H1 (cell line): Measurements from ENCODE around the gene H2BK1. TPM values are rescaled to one million over a fixed set of nuclear protein-coding genes. Genes with fewer than 3 reads are reported as not detected.

Source experiments
- CTCF ChIA-PET: fragments of 300-600 bp; sonication (Branson Sonifier 250); formaldehyde crosslinking; loops from one replicate; lab custom pipeline; 2021; ENCODE audit not compliant: partially characterized antibody; lab: Charles Lee
- POLR2A ChIA-PET: fragments of 300-600 bp; sonication (Branson Sonifier 250); formaldehyde crosslinking; loops from one replicate; lab custom pipeline; 2021; ENCODE audit warnings: inconsistent platforms; ENCODE audit not compliant: partially characterized antibody; lab: Charles Lee
- DNase-seq, 2 experiments: peaks; one replicate each; pipeline versions ENCODE4 v3.0.0 to v3.0.0-alpha.2; 2010 to 2022; ENCODE audit warnings: low spot score in 2 of 2, low read depth in 1 of 2, mixed read lengths in 1 of 2
- FAIRE-seq: peaks from 2 replicates; lab custom pipeline; 2011; peaks lifted over from hg19 to GRCh38; lab: Jason Lieb, UNC
- H2AFZ ChIP-seq: 2 replicates; pipeline ENCODE4 v1.8.1; 2012; ENCODE audit warnings: low read length, inconsistent platforms
- H2AK5ac ChIP-seq: 2 replicates; pipeline ENCODE4 v1.6.1; 2013; ENCODE audit warnings: low read depth, low read length
- H2BK120ac ChIP-seq: replicated peaks from 2 replicates; pipeline ENCODE3; 2013; ENCODE audit warnings: low read depth, low read length, inconsistent platforms
- H2BK12ac ChIP-seq: 2 replicates; pipeline ENCODE4 v1.6.1; 2013; ENCODE audit warnings: low read depth, low read length
- H2BK15ac ChIP-seq: 2 replicates; pipeline ENCODE4 v1.6.1; 2013; ENCODE audit warnings: low read length
- H2BK20ac ChIP-seq: 2 replicates; pipeline ENCODE4 v1.6.1; 2013; ENCODE audit warnings: low read length
- H2BK5ac ChIP-seq: 2 replicates; pipeline ENCODE4 v1.6.1; 2013; ENCODE audit warnings: low read depth, low read length
- H3K14ac ChIP-seq: 2 replicates; pipeline ENCODE4 v1.6.1; 2013; ENCODE audit warnings: inconsistent platforms; ENCODE audit not compliant: insufficient read length
- H3K18ac ChIP-seq: 2 replicates; pipeline ENCODE4 v1.6.1; 2013; ENCODE audit warnings: low read length; ENCODE audit errors: extremely low read depth
- H3K23ac ChIP-seq: 2 replicates; pipeline ENCODE4 v1.6.1; 2013; ENCODE audit warnings: inconsistent platforms; ENCODE audit not compliant: insufficient read length
- H3K23me2 ChIP-seq: 2 replicates; pipeline ENCODE4 v1.6.1; 2013; ENCODE audit warnings: low read depth, low read length
- H3K27ac ChIP-seq: 2 replicates; pipeline ENCODE4 v1.6.1; 2011; ENCODE audit warnings: low read depth, low read length, inconsistent platforms
- H3K27me3 ChIP-seq, 4 experiments: replicated peaks in 1 of 4; 1 replicate in 1 of 4; 2 replicates in 3 of 4; pipeline versions ENCODE4 v1.6.1 to v1.8.1; 2011 to 2013; ENCODE audit warnings: low read length in 3 of 4, mild to moderate bottlenecking in 3 of 4, inconsistent platforms in 2 of 4, mixed read lengths in 2 of 4, moderate library complexity in 1 of 4; ENCODE audit not compliant: control insufficient read depth in 3 of 4, insufficient read depth in 3 of 4; ENCODE audit errors: extremely low read depth in 1 of 4
- H3K36me3 ChIP-seq, 4 experiments: 2 replicates each; pipeline versions ENCODE4 v1.6.1 to v1.8.1; 2011 to 2013; ENCODE audit warnings: mild to moderate bottlenecking in 4 of 4, low read length in 3 of 4, moderate library complexity in 2 of 4, control low read depth in 1 of 4, inconsistent platforms in 1 of 4; ENCODE audit not compliant: insufficient read depth in 4 of 4, control insufficient read depth in 2 of 4
- H3K4ac ChIP-seq: replicated peaks from 2 replicates; pipeline ENCODE3; 2013; ENCODE audit warnings: low read length, low read depth, mixed read lengths, inconsistent platforms; ENCODE audit not compliant: insufficient read length
- H3K4me1 ChIP-seq, 4 experiments: replicated peaks in 1 of 4; 1 replicate in 1 of 4; 2 replicates in 3 of 4; pipeline versions ENCODE4 v1.6.1 to v1.8.1; 2011 to 2013; ENCODE audit warnings: low read length in 3 of 4, inconsistent platforms in 2 of 4, mixed read lengths in 1 of 4; ENCODE audit not compliant: insufficient read depth in 4 of 4, control insufficient read depth in 3 of 4
- H3K4me2 ChIP-seq, 2 experiments: 2 replicates each; pipeline versions ENCODE4 v1.6.1 to v1.8.1; 2011 to 2013; ENCODE audit warnings: low read depth in 2 of 2, low read length in 2 of 2, control low read depth in 1 of 2, inconsistent platforms in 1 of 2, mild to moderate bottlenecking in 1 of 2; ENCODE audit not compliant: insufficient read depth in 1 of 2
- H3K4me3 ChIP-seq, 4 experiments: fragments of 200-600, 300-600 bp in 1 of 4; sonication (generic), shearing (Covaris generic), sonication (Bioruptor Twin) in 1 of 4; 2 replicates each; pipeline versions ENCODE4 v1.5.1 to v1.8.1; 2011 to 2016; ENCODE audit warnings: low read length in 4 of 4, low read depth in 3 of 4, control low read depth in 2 of 4, inconsistent platforms in 2 of 4, mild to moderate bottlenecking in 2 of 4, mixed read lengths in 1 of 4, moderate library complexity in 1 of 4; ENCODE audit not compliant: insufficient read depth in 2 of 4; ENCODE audit errors: extremely low read depth in 1 of 4
- H3K56ac ChIP-seq: replicated peaks from 2 replicates; pipeline ENCODE3; 2013; ENCODE audit warnings: low read depth, mild to moderate bottlenecking, mixed read lengths, low read length, inconsistent platforms; ENCODE audit not compliant: insufficient read length
- H3K79me1 ChIP-seq: 2 replicates; pipeline ENCODE4 v1.6.1; 2013; ENCODE audit warnings: low read depth, low read length, control low read depth
- H3K79me2 ChIP-seq, 2 experiments: 2 replicates each; pipeline versions ENCODE4 v1.6.1 to v1.8.1; 2012 to 2013; ENCODE audit warnings: low read length in 2 of 2, mild to moderate bottlenecking in 2 of 2, inconsistent platforms in 1 of 2; ENCODE audit not compliant: insufficient read depth in 2 of 2, control insufficient read depth in 1 of 2
- H3K9ac ChIP-seq, 4 experiments: replicated peaks in 1 of 4; 1 replicate in 1 of 4; 2 replicates in 3 of 4; pipeline versions ENCODE4 v1.6.1 to v1.8.1; 2011 to 2013; ENCODE audit warnings: low read depth in 3 of 4, low read length in 3 of 4, control low read depth in 2 of 4, mild to moderate bottlenecking in 2 of 4, moderate library complexity in 2 of 4, inconsistent platforms in 1 of 4; ENCODE audit errors: extremely low read depth in 1 of 4
- H3K9me3 ChIP-seq, 2 experiments: 2 replicates each; pipeline versions ENCODE4 v1.6.1 to v1.8.1; 2012 to 2013; ENCODE audit warnings: mild to moderate bottlenecking in 2 of 2, moderate library complexity in 2 of 2, control low read depth in 1 of 2, inconsistent platforms in 1 of 2, low read depth in 1 of 2, low read length in 1 of 2, mixed read lengths in 1 of 2; ENCODE audit not compliant: insufficient read depth in 2 of 2
- H4K20me1 ChIP-seq, 2 experiments: replicated peaks in 1 of 2; 2 replicates each; pipeline versions ENCODE3 to v1.8.1; 2011 to 2013; ENCODE audit warnings: inconsistent platforms in 2 of 2, low read length in 2 of 2, mild to moderate bottlenecking in 1 of 2; ENCODE audit not compliant: insufficient read depth in 2 of 2, control insufficient read depth in 1 of 2
- H4K5ac ChIP-seq: 2 replicates; pipeline ENCODE4 v1.6.1; 2013; ENCODE audit warnings: low read length, low read depth, mixed read lengths, inconsistent platforms; ENCODE audit not compliant: insufficient read length
- H4K8ac ChIP-seq: 2 replicates; pipeline ENCODE4 v1.8.0; 2013; ENCODE audit warnings: mild to moderate bottlenecking, moderate library complexity, low read length, inconsistent platforms; ENCODE audit not compliant: insufficient read depth; ENCODE audit errors: extremely low read depth
- H4K91ac ChIP-seq: replicated peaks from 2 replicates; pipeline ENCODE3; 2013; ENCODE audit warnings: low read length, mixed read lengths, inconsistent platforms; ENCODE audit not compliant: insufficient read length
- BRCA1 ChIP-seq: IDR thresholded peaks from 2 replicates; pipeline ENCODE4 v1.6.1; 2012; ENCODE audit warnings: low read depth, low read length, improper control_type of control experiment
- CREB1 ChIP-seq: IDR thresholded peaks from 2 replicates; pipeline ENCODE4 v1.6.1; 2012; ENCODE audit warnings: inconsistent platforms
- CTBP2 ChIP-seq: IDR thresholded peaks from 2 replicates; pipeline ENCODE4 v1.7.0; 2011; ENCODE audit warnings: borderline replicate concordance, mild to moderate bottlenecking, moderate library complexity, mixed read lengths, low read length; ENCODE audit not compliant: insufficient read depth, insufficient read length
- JUN ChIP-seq: IDR thresholded peaks from 2 replicates; pipeline ENCODE4 v1.6.1; 2011; ENCODE audit warnings: low read depth, mild to moderate bottlenecking, improper control_type of control experiment, low read length
- NANOG ChIP-seq: IDR thresholded peaks from 2 replicates; pipeline ENCODE4 v1.6.1; 2011; ENCODE audit warnings: low read length, low read depth, mild to moderate bottlenecking, inconsistent platforms; ENCODE audit not compliant: insufficient read depth, poor library complexity, severe bottlenecking
- POLR2AphosphoS5 ChIP-seq: IDR thresholded peaks from 2 replicates; pipeline ENCODE4 v1.6.1; 2011; ENCODE audit warnings: low read depth, low read length
- RBBP5 ChIP-seq: IDR thresholded peaks from 2 replicates; pipeline ENCODE4 v1.7.1; 2012; ENCODE audit warnings: low read depth, mild to moderate bottlenecking, inconsistent platforms, low read length, moderate library complexity, borderline replicate concordance
- SAP30 ChIP-seq: fragments of 300-600 bp; sonication (generic); IDR thresholded peaks from 2 replicates; pipeline ENCODE4 v1.7.1; 2012; ENCODE audit warnings: low read length, moderate library complexity, mild to moderate bottlenecking, inconsistent platforms; ENCODE audit not compliant: insufficient read depth, insufficient replicate concordance
- SUZ12 ChIP-seq: fragments of 200-600 bp; sonication (generic); IDR thresholded peaks from 2 replicates; pipeline ENCODE4 v1.6.1; 2012; ENCODE audit warnings: mild to moderate bottlenecking, inconsistent platforms, low read length, moderate library complexity, mixed read lengths
- TAF7 ChIP-seq: optimal IDR thresholded peaks from 2 replicates; pipeline ENCODE3; 2011; ENCODE audit warnings: low read depth, mild to moderate bottlenecking, inconsistent platforms, low read length, moderate library complexity, borderline replicate concordance
- WGBS, 2 experiments: shearing (Covaris generic) in 1 of 2; methylation state at CpG; one replicate each; pipeline versions ENCODE4 v1.1.6 to v1.1.7; 2013 to 2015; ENCODE audit warnings: low lambda C conversion rate in 2 of 2, mixed read lengths in 2 of 2, inconsistent platforms in 1 of 2, low coverage in 1 of 2, missing lambda C conversion rate in 1 of 2; ENCODE audit not compliant: insufficient replicate concordance in 2 of 2, insufficient coverage in 1 of 2, insufficient read length in 1 of 2; ENCODE audit errors: extremely low coverage in 1 of 2, missing lambda C conversion rate in 1 of 2; 5-methylcytosine and 5-hydroxymethylcytosine counted together
- polyA plus RNA-seq, 7 experiments: library from polyadenylated mRNA; depleted of rRNA in 3 of 7; stranded (reverse) in 5 of 7; unstranded in 2 of 7; fragments of >200 nt in 5 of 7; fragments of 200-250 nt in 2 of 7; gene quantifications; 1 replicate in 5 of 7; 2 replicates in 1 of 7; 4 replicates in 1 of 7; pipeline versions ENCODE4 v1.2.1 to v1.2.3, GENCODE V29; 2011 to 2013; ENCODE audit warnings: missing spikeins in 2 of 7, mixed read lengths in 2 of 7
- total RNA-seq: library from RNA; stranded (reverse); fragmentation: NEBNext Ultra II Directional; extraction: Animal tissue kit (Norgen Biotek cat#: 25700); gene quantifications from 2 replicates; pipeline ENCODE4 v1.2.1, GENCODE V29; 2021
- TF ChIP-seq, protein P1 (sequence below): IDR thresholded peaks from 2 replicates; pipeline ENCODE4 v1.6.1; 2012; ENCODE audit warnings: low read length, inconsistent platforms

The H2BK1 gene
- total and polyA plus RNA-seq, 2 of the 8 experiments (the other 6 are each of a cell fraction or from before 2014, with no cell fraction given): not detected

GRCh38 chr7:151188252-151188542, 22.1 kb downstream of the H2BK1 start:
- POLR2A ChIA-PET: interaction anchor here (1.1 kb wide), 1 partner anchor 11 kb away, joined by 3 read pairs; no protein-coding TSS in a partner anchor
- Histone ChIP-seq H4K91ac (no peak overlapping the region), H2BK20ac (no peak overlapping the region), H3K14ac (no peak overlapping the region), H3K9me3 (no peaks in the 10 kb centered on the region), H3K18ac (no peak overlapping the region), H4K20me1 (no peaks in the 10 kb centered on the region), H3K9ac (no peak overlapping the region), H3K4me2 (no peak overlapping the region), H2AK5ac (no peak overlapping the region), H2AFZ (no peak overlapping the region), H3K79me2 (no peaks in the 10 kb centered on the region), H3K4ac (no peak overlapping the region), H3K23me2 (no peaks in the 10 kb centered on the region), H3K23ac (no peak overlapping the region), H3K27ac (no peak overlapping the region), H4K8ac (peak overlapping the region; percentile 20; the same call in 1 of the 2 replicates), H2BK12ac (no peak overlapping the region), H2BK15ac (no peak overlapping the region), H3K4me1 (no peaks in the 10 kb centered on the region), H3K56ac (no peak overlapping the region), H4K5ac (no peak overlapping the region), H3K27me3 (no peaks in the 10 kb centered on the region), H2BK120ac (no peak overlapping the region), H2BK5ac (no peak overlapping the region), H3K79me1 (no peaks in the 10 kb centered on the region), H3K36me3 (no peaks in the 10 kb centered on the region), H3K4me3 (no peak overlapping the region)
- TF ChIP-seq POLR2AphosphoS5 (no peak), NANOG (no peak), SAP30 (no peak), TAF7 (no peak), CREB1 (no peak), RBBP5 (no peak), SUZ12 (no peak), BRCA1 (no peak), CTBP2 (no peak), JUN (no peak)
- TF ChIP-seq, protein P1, sequence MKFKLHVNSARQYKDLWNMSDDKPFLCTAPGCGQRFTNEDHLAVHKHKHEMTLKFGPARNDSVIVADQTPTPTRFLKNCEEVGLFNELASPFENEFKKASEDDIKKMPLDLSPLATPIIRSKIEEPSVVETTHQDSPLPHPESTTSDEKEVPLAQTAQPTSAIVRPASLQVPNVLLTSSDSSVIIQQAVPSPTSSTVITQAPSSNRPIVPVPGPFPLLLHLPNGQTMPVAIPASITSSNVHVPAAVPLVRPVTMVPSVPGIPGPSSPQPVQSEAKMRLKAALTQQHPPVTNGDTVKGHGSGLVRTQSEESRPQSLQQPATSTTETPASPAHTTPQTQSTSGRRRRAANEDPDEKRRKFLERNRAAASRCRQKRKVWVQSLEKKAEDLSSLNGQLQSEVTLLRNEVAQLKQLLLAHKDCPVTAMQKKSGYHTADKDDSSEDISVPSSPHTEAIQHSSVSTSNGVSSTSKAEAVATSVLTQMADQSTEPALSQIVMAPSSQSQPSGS: no peak
- CTCF ChIA-PET: interaction anchor here (0.7 to 1.4 kb wide), 2 partner anchors 9 to 204 kb away, joined by 3 read pairs; no protein-coding TSS in a partner anchor
- FAIRE-seq (no peak), DNase-seq (no peak)
- 71% methylated on average over 5 of the region's 5 CpGs; no CpG with 5 or more reads in 1 of the 2 experiments for WGBS, 2 experiments
